Stimulated activated CD4-positive, alpha-beta T cell treated with anti-CD3 and anti-CD28 coated beads, Interleukin-4, amount 100 ng/mL, for 48 hours (primary cell): ENCODE results near the gene CNTN1.

Source experiments
- DNase-seq, 2 donors: peaks; one replicate each; pipeline ENCODE4 v3.0.0-alpha.2; 2020; ENCODE audit warnings: low read depth in 2 of 2

CNTN1 gene

DNA sequence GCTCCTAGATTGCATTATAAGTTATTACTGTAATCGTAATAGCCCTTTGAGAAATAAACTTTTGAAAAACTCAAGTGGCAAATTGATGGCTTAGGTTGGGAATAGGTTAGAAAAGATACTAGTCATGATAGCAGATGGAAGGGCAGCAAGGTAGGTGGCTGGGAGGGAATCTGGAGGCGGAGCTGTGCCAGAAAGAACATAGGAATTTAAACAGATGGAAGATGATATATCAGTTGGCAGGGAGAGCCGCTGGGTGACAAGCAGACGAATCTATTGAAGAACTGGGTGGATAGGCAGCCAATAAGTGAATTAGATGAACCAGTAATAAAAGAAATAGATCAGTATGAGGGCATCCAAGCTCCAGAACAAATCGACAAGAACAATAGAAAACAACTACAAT lies 142.1 kb downstream of the CNTN1 start:
- no peak for DNase-seq

DNA sequence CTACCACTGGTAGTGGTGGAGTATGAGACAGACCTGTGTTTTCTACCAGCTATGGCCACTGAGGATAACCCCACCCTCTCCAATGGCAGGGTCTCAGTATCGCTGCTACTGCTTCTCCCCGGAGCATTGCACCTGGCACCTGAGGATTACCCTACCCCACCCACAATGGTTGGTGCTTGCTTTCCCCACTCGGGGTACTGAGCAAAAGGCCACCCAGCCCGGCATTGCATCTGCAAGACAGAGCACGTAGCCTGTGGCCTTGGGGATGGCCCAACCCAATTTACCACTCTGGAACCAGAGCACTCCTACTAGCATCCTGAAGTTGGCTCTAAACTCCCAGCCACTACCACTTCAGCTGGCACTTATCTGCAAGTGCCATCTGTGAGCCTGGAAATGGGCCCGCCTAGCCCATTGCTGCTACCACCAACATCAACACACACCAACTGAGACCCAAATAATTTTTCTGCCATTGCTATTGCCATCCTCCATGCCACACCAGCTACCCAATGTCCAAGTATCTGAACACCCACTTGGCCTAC lies 145.7 kb downstream of the CNTN1 start:
- DNase-seq, result no peak

DNA sequence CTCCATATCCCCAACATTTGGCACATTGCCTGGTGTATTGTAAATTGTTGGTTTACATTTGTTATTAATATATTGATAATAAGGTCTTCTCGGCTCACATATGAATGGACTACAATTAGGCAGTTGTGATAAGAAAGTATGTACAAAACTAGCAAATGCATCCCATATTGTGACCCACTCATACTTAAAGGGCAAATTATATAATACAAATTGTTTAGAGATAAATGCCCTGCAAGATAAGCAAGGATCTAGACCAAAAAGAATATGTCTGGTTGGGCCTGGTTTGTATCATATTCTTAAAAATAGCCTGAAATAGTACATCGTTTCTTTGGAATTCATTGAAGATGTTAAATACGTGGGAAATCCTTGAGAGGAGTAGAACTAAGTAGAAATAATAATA lies 151.3 kb downstream of the CNTN1 start:
- no peak for DNase-seq

DNA sequence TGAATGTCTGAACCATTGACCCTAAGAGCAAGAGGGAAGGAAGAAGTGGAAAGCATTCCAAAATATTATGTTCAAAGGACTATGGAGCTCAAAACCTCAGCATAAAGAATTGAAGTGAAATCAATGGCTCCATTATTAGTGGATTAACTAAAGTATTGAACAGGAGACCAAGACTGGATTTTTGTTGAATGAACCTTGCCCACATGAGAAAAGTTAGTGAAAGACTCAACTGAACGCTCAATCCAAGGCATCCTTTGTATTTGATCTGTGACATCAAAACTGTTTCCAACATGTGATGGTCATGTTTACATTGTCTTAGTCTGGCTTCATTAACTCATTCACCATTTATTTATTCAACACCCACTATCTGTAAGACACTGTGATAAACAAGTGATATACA lies 161.0 kb downstream of the CNTN1 start:
- DNase-seq, result no peak

DNA sequence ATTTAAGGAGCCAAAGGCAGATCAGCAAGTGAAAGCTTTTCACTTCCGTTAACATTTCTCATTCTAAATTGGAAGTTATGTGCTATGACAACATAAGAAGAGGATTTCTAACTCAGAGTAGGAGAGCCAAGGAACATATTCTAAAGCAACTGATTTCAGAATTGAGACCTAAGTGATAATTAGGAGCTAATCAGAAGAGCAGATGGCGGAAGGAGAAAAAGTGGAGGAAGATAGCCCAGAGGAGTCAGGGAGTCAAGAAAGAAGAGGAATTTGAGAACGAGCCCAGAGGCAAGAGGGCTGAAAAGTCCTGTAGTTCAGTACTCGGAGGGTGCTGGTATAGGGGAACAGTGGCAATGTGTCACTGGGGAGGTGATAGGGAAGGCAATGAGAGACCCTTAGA lies 162.4 kb downstream of the CNTN1 start:
- DNase-seq, result no peak

DNA sequence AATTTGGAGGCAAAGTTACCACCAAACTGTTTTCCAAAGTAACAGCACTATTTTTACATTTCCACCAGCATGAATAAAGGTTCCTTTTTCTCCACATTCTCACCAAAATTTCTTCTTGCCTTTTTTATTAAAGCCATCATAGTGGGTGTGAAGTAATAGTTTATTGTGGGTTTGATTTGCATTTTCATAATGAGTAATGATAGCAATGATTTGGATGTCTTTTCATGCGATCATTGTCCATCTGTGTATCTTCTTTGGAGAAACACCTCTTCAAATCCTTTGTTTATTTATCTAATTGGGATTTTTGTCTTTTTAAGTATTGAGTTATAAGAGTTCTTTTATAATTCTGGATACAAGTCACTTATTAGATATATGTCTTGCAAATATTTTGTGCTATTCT lies 172.7 kb downstream of the CNTN1 start:
- no peak for DNase-seq

DNA sequence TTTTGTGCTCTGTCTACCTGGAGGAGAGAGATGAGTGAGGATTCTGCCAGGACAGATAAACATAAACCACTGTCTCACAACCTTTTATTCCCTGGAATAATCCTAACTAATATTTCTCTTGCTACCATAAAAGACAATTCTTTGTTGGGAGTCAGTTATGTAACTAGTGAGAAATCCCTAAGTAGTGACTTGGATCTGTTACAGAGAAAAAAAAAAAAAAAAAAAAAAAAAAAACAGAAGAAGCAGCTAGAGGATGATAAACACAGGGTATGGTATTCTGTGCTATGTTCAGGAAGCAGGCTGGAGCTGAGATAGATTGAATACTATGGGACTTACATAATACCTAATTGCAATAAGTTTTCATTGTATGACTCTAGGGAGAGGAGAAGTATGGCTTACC lies 178.7 kb downstream of the CNTN1 start:
- no peak for DNase-seq

DNA sequence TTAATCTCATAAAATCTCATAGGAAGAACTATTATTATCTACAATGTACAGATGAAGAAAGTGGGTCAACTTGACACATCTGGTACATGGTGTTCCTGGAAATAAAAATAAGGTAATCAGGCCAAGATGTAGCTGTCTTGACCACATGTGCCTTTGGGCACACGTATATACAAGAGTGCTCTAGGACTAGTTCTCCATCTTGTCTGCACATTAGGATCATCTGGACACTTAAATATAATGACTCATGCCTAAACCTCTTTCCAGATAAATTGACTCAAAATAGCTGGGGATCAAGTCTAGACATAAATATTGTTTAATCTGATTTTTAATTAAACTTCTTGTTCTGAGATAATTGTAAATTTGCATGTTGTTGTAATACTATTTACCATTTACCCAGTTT lies 182.6 kb downstream of the CNTN1 start:
- DNase-seq, result no peak

DNA sequence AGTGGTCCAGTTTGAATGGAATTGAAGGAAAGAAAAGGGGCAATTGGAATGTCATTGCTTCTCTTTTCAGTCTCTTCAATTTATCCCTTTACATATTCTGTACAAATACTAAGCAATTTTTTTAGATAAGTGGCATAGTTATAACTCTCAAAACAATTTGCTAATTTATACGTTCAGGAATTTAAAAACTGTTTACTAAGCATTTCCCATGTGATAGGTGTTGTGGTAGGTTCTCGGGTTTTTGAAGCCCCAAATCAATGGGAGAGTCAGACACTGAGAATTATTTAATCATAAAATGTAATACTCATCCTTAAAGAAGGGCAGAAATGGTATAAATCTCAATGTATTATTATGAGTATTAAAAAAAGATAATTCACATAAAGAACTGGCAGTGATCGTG lies 197.1 kb downstream of the CNTN1 start:
- DNase-seq, result no peak

DNA sequence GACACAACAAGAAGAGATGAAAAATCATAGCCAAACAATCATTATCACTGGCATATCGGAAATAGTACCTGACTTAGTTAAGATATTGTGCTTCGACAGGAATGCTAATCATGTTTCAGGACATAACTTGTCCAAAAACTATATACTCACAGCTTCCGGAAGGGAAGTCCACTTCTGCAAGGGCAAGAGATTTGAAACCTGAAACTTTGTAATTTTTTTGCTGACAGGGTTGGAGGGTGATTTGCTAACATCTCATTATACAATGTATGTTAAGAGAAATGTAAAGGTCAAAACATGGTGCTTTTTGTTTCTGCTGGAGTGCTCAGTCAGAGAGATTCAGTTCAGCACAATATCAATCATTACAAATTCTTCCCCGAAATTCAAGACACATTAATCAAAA lies 200.3 kb downstream of the CNTN1 start:
- no peak for DNase-seq

DNA sequence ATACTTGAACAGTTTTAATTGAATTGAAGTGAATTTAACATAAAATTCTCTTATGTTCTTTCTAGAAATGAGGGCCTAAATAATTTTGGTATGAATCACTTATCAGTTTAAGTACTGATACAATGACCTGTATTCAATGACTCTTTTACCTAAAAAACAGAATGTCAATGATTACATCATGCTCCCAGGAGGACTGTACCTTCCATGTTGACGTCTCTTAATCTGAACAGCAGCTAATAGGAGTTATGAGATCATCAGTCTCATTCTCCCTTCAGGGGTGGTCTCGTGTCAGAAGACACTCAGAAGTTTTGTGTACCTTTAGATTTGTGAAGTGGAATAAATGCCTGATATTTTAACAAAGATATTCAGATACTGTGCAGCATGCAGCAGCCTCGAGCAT lies 206.3 kb downstream of the CNTN1 start:
- no peak for DNase-seq

DNA sequence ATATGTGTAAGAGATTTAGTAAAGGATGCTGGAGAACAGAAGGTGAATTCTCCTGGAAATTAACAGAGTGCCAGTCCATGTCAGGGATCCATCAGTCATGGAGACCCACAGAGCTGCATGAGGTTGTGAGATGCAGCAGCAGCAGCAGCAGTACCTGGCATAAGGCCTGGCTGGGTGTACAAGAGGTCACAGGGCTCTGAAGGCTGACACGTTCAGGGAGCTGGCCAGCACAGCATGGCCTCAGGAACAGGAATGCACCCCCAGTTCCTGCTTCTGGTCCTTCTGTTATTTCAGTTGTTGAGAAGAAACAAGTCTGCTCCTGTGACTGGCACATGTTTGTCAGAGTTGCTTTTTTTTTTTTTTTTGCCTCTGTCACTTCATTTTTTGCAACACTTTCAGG lies 210.8 kb downstream of the CNTN1 start:
- DNase-seq, result no peak

DNA sequence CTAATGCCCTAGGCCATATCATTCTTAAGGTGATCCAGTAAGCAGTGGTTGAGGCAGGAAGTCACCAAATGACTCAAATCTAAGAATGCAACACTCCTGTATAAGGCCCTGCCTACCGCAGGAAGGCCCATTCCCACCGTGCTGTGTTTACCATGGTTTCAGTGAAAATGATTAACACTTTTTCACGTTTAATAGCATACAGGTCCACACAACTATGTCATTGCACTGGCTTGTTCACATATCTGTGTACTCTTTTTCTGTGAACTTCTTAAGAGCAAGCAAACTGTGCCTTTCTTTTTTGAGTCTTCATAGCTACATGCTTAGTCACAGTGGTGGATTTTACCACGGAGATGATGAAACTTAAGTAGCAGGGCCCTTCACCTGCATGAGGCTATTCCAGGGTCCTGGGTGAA lies 214.9 kb downstream of the CNTN1 start:
- DNase-seq, result no peak

DNA sequence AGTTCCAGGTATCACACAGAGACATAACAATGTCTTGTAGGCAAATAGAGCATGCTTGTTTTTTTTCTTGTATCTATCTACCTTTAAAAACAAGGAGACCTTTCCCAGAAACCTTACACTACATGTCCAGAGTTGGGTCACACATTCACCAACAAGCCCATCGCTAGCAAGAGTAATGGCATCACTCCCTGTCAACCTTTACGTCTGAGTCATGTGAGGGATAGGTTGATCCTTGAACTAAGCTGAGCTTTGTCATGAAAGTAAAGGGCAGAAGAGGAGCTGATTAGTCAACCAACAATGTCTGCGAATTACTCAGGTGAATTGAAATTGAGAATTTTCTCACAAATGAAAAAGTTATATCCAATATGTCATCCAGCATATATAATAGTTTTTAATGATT lies 219.4 kb downstream of the CNTN1 start:
- DNase-seq, result no peak

DNA sequence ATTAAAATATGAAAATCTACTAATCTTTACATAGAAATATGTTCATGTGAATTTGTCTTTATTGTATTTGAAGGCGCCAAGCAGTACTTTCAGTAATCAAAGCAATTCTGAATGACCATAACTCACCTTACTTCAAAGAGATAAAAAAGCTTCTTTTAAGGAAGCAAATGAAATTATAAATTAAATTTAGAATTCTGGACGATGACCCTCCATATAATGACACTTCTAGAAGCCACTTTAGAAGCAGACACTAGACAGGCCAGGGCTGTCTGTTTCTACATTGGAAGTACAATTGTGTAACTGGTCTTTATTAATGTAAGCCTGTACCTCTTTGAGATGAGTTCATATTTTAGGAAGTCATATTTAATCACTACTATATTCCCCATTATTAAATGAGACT lies 222.9 kb downstream of the CNTN1 start:
- DNase-seq, result no peak

DNA sequence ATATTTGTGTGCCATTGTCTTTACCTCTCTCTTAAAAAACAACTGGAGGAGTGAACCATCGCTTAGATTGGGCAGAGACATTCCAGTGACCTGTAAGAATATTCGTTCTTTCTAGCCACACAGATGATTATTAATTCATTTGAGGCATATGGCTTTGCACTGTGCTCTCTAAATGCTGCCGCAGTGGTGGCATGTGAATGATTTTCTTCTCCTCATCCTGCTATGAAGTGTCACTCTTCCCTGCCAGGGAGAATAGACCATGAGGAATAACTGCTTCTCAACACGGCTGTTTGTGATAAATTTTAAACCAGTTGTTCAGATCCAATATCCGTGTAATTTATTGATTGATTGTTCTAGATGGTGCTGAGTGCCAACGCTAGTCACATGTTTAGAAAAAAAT lies 225.3 kb downstream of the CNTN1 start:
- no peak for DNase-seq

DNA sequence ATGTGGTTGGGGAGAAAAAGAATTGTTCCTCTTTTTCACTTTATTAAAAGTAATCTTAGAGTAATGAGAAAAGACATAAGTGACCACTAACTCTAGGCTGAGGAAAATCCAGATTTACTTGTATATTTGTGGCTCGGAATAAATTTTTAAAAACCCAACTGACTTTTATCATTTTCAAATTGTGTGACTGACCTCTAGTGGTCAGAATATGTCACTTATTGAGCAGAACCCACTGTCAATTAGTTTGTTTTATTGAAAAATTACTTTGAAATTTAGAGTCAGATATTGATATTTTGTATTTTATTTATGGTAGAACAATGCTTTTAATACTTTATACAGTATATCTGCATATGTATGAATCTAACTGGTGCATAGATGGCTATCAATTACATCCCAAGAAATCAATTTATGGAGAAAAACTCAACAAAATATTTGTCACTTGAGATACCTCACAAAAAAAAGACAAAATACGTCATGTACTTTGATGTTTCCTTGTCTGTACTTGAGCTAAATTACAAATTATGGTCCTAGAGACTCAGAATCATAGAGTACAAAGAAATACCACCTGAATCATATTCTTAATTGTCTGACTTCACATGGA lies 229.4 kb downstream of the CNTN1 start:
- DNase-seq, result no peak

DNA sequence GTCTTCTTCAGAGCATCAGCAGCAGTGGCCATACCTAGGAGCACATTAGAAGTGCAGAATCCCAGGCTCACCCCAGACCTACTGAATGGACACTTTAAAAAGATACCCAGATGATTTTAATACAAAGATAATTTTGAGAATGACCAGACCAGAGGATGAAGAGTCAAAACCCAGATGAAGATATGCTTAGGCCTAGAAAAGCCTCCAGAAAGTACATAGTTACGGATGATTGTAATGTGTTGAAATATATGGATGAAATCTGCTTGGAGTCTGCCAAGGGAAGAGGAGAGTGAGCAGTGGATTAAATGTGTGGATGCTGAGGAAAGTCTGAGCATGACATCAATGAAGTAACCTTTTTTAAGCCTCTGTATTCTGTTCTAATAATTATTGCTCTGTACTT lies 245.7 kb downstream of the CNTN1 start:
- DNase-seq, result no peak

DNA sequence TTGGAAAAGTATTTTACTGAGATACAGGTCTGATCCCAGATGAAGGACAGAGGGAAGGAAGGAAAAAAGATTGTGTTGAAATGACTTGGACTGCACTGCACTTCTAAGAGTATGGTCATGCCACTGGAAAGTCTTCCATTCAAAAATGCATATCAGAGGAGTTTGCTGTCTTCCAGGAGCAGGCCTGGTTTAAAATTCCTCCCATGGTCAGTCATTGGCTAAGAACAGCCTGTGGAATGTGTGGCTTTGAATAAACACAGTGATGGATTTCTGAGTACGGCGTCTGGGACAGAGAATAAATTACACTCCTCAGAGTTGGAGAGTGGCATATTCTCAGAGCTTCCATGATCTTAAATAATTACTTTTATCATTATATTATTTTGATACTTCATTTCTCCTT lies 250.1 kb downstream of the CNTN1 start:
- no peak for DNase-seq

DNA sequence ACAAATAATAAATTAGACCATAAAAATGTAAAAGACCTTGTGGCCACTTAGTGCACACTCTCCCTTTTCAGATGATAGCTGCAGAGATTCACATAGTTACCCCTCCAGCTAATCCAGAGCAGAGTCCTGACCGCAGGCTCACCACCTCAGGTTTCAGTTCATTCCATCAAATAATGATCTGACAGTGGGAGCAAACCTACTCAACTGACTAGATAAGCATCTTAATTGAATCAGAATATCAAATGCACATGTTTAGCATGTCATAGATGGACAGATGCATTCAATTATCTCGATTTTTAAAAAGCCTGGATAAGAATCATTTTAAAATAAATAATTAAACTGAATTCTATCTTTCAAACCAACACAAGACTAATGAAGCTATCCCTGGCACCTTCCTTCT lies 253.5 kb downstream of the CNTN1 start:
- DNase-seq, result no peak

DNA sequence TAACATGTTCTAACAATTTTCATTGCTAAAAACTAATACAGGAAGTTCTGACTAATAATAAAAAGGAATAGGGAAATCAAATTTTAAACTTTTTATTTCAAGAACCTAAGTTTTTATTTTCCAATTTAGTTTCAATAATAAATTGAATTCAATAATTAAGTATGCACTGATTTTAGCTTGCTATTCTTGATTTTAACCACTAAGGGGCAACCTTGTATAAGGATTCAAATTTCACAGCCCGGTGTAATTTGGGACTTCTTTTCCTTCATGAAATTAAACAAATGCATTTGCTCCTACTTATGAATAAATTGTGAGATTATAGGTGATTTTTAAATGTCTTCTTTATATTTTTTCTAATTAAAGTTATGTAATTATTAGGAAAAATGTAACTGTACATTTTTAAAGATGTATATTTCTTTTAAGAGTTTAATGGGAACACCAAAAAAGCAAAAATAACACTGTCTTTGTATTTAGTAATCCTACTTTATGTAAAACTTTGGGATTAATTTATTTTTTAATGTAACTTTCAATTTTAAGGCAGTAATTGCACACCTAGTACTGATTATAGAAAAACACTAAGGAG lies 254.5 kb downstream of the CNTN1 start:
- DNase-seq, result no peak

DNA sequence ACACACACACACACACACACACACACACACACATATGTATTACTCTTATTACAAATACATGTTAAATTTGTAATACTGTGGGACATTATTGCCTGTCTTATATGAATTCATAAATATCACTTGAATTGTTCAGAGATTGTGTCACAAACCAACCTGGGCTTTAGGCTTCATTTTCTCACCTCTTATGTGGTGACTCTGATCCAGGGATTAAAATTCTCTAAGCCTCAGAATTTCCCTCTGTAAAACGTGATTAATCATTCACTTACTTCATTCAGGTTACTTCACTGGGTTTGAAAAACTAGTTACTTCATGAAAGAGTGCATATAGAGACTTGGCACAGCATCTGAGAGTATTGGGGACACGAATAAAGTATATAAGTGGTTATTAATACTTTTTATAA lies 255.6 kb downstream of the CNTN1 start:
- no peak for DNase-seq

DNA sequence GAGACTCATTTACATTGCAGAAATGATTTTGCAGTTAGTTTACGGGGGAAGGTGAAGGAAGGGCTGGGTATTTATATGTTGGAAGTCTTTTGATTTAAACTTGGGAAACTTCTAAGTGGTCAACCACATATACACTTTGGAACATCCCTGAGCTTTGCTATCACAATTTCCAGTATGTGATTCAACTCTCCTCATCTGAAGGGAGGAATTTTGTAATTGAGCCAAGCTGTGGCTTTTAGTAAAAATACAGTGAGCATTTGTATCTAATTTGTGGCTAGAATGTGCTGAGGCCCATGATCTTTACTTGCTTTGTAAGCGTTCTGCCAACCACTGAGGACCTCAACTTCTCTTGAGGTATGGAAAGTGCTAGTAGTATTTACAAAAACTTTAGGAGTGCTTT lies 260.8 kb downstream of the CNTN1 start:
- DNase-seq, result no peak

DNA sequence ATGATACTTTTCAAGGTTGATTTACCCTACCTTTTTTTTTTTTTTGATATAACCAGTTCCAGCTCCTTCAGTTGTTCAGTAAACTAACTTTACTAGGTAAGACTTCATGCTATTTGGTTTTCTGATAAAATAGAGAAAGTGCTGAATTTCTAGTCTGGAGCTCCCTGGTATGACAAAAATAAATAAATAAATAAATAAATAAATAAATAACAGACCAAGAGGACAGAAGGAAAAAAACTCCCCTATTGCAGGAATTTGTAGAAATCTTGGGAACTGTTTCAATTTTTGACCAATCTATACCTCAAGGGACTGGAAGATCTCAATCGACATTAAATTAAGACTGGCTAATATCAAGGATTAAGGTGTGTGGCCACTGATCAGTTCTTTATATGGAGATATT lies 265.2 kb downstream of the CNTN1 start:
- DNase-seq, result no peak
